HG02571 (cell line): Measurements from ENCODE around the gene KCTD15.

Experiments
- ATAC-seq: cut with Tn5 transposase; IDR thresholded peaks from one replicate; pipeline ENCODE4 v1.9.1; 2021; ENCODE audit warnings: mild to moderate bottlenecking, moderate library complexity; ENCODE audit not compliant: unreplicated experiment

The KCTD15 gene

GRCh38 chr19:33796164-33796875 lies at the start of gene KCTD15:
TSS of gene KCTD15 (plus strand) at chr19:33796870. CDS start at chr19:33800455, 3,585 bp downstream.
- ATAC-seq, result no peak

- ATAC-seq, result no peak
Measured at GRCh38 chr19:33747273-33747672, 49.4 kb upstream of the KCTD15 start.

- ATAC-seq, result no peak
Measured at GRCh38 chr19:33748231-33748630, 48.4 kb upstream of the KCTD15 start.

- no peak for ATAC-seq
Measured at GRCh38 chr19:33749016-33749415, 47.7 kb upstream of the KCTD15 start.

- no peak for ATAC-seq
Measured at GRCh38 chr19:33749619-33750175, 47.0 kb upstream of the KCTD15 start.

- no peak for ATAC-seq
Measured at GRCh38 chr19:33750587-33751435, 45.9 kb upstream of the KCTD15 start.

GRCh38 chr19:33751436-33751770 lies 45.3 kb upstream of the KCTD15 start:
- no peak for ATAC-seq

GRCh38 chr19:33752018-33752800 lies 44.5 kb upstream of the KCTD15 start:
- ATAC-seq, result no peak

GRCh38 chr19:33752945-33753344 lies 43.7 kb upstream of the KCTD15 start:
- ATAC-seq, result no peak

GRCh38 chr19:33754361-33754760 lies 42.3 kb upstream of the KCTD15 start:
- no peak for ATAC-seq

- no peak for ATAC-seq
Measured at GRCh38 chr19:33755099-33756035, 41.3 kb upstream of the KCTD15 start.

- ATAC-seq, result no peak
Measured at GRCh38 chr19:33756177-33756576, 40.5 kb upstream of the KCTD15 start.

GRCh38 chr19:33758541-33759013 lies 38.1 kb upstream of the KCTD15 start:
- no peak for ATAC-seq

GRCh38 chr19:33759356-33759755 lies 37.3 kb upstream of the KCTD15 start:
- no peak for ATAC-seq

- no peak for ATAC-seq
Measured at GRCh38 chr19:33763633-33764371, 32.9 kb upstream of the KCTD15 start.

GRCh38 chr19:33766623-33767022 lies 30.0 kb upstream of the KCTD15 start:
- no peak for ATAC-seq

- ATAC-seq, result no peak
Measured at GRCh38 chr19:33767898-33768413, 28.7 kb upstream of the KCTD15 start.

GRCh38 chr19:33769208-33769607 lies 27.5 kb upstream of the KCTD15 start:
- ATAC-seq, result no peak

- no peak for ATAC-seq
Measured at GRCh38 chr19:33770107-33770506, 26.6 kb upstream of the KCTD15 start.
